Natural killer cell (primary cell): ENCODE results near the gene NAA35. TPM values are rescaled to one million over a fixed set of nuclear protein-coding genes. Genes with fewer than 3 reads are reported as not detected.
"Not testable (repeated sequence)": the region's sequence is repeated elsewhere in the genome, so short reads cannot be mapped to it uniquely, and the experiment has no call there.

Experiments used
- ATAC-seq, 3 donors: fragments of 150-1000 bp in 2 of 3; fragments of 200-7000 bp in 1 of 3; cut with Tn5 transposase; 1 replicate in 1 of 3; 2 replicates in 2 of 3; pipeline ENCODE4 v1.10.0; 2021; ENCODE audit warnings: mild to moderate bottlenecking in 2 of 3, moderate library complexity in 2 of 3
- DNase-seq, 2 donors: peaks; one replicate each; pipeline versions ENCODE4 v3.0.0 to v3.0.0-alpha.2; 2013 to 2021; ENCODE audit warnings: mixed read lengths in 1 of 2
- H3K27ac ChIP-seq: one replicate; pipeline ENCODE4 v1.5.1; 2013; ENCODE audit warnings: mild to moderate bottlenecking, low read length
- H3K27me3 ChIP-seq: one replicate; pipeline ENCODE4 v1.6.1; 2013; ENCODE audit warnings: low read length; ENCODE audit not compliant: control insufficient read depth, insufficient read depth
- H3K36me3 ChIP-seq: one replicate; pipeline ENCODE4 v1.6.1; 2013; ENCODE audit warnings: low read length; ENCODE audit not compliant: control insufficient read depth, insufficient read depth
- H3K4me1 ChIP-seq: one replicate; pipeline ENCODE4 v1.6.1; 2013; ENCODE audit warnings: low read length; ENCODE audit not compliant: control insufficient read depth, insufficient read depth
- H3K4me3 ChIP-seq: one replicate; pipeline ENCODE4 v1.5.1; 2013; ENCODE audit warnings: low read length
- H3K9me3 ChIP-seq: one replicate; pipeline ENCODE4 v1.6.1; 2013; ENCODE audit warnings: low read length; ENCODE audit not compliant: control insufficient read depth, insufficient read depth
- H3K27ac Mint-ChIP-seq, 2 donors: one replicate each; pipeline ENCODE4 v1.8.0; 2022; ENCODE audit warnings: mild to moderate bottlenecking in 2 of 2, mixed read lengths in 2 of 2, moderate library complexity in 1 of 2
- H3K27me3 Mint-ChIP-seq, 2 donors: one replicate each; pipeline ENCODE4 v1.8.0; 2022; ENCODE audit warnings: low read depth in 2 of 2, mixed read lengths in 2 of 2
- H3K36me3 Mint-ChIP-seq: one replicate; pipeline ENCODE4 v1.8.0; 2022; ENCODE audit warnings: mixed read lengths
- H3K4me1 Mint-ChIP-seq, 2 donors: one replicate each; pipeline ENCODE4 v1.8.0; 2022; ENCODE audit warnings: mixed read lengths in 2 of 2
- H3K4me3 Mint-ChIP-seq: one replicate; pipeline ENCODE4 v1.8.0; 2022; ENCODE audit warnings: mild to moderate bottlenecking, moderate library complexity, mixed read lengths
- H3K9me3 Mint-ChIP-seq, 2 donors: one replicate each; pipeline ENCODE4 v1.8.0; 2022; ENCODE audit warnings: mixed read lengths in 2 of 2
- CTCF ChIP-seq: fragments of 200-600 bp; IDR thresholded peaks from one replicate; pipeline ENCODE4 v1.8.0; 2022; ENCODE audit warnings: antibody characterized with exemption
- whole genome bisulfite sequencing: methylation state at CpG from one replicate; pipeline ENCODE4 v1.1.7; 2013; ENCODE audit warnings: missing lambda C conversion rate; ENCODE audit not compliant: insufficient coverage; 5-methylcytosine and 5-hydroxymethylcytosine counted together
- intact Hi-C: fragments of 100-400 bp; cut with micrococcal nuclease; formaldehyde crosslinking; loops from one replicate; pipeline ENCODE4 v1.14.2; 2022
- total RNA-seq, 4 donors: library from RNA; stranded (reverse); fragments of 120-200 nt in 1 of 4; gene quantifications; one replicate each; pipeline versions ENCODE4 v1.2.3 to v1.2.4, GENCODE V29; 2013 to 2022

NAA35 gene
- total RNA-seq, 3 donors from 2014 or later (not counting 1 experiment from before 2014, with no cell fraction given): 19.9 to 27.6 (median 21.0) TPM

- WGBS: 90% methylated on average over 5 of the region's 7 CpGs
- Histone ChIP-seq H3K4me3 (no peak overlapping the region), H3K4me1 (peaks cover 2% of the 10 kb centered on the region), H3K9me3 (no peaks in the 10 kb centered on the region), H3K27ac (no peak overlapping the region), H3K27me3 (no peaks in the 10 kb centered on the region), H3K36me3 (no peaks in the 10 kb centered on the region)
- H3K27ac Mint-ChIP-seq: no peak overlapping the region
- H3K4me3 Mint-ChIP-seq: no peak overlapping the region
- intact Hi-C loops: no loop called here
- H3K9me3 Mint-ChIP-seq: peaks cover 0 to 3% of the 10 kb centered on the region in 2 donors
- H3K4me1 Mint-ChIP-seq: peaks cover 13 to 14% of the 10 kb centered on the region in 2 donors
- no peak for ATAC-seq
- no peak for DNase-seq
- TF ChIP-seq CTCF: no peak
- H3K36me3 Mint-ChIP-seq: no peaks in the 10 kb centered on the region
- peaks cover 0 to 2% of the 10 kb centered on the region in 2 donors for H3K27me3 Mint-ChIP-seq
Observed at GRCh38 chr9:85917756-85918155, 23.2 kb upstream of the NAA35 start.

GRCh38 chr9:85925493-85925892 is 15.5 kb upstream of the NAA35 start:
- no peak for ATAC-seq
- WGBS: 100% methylated on average over 5 of the region's 5 CpGs
- no peak for DNase-seq
- Histone ChIP-seq H3K36me3 (no peaks in the 10 kb centered on the region), H3K27ac (no peak overlapping the region), H3K4me1 (no peaks in the 10 kb centered on the region), H3K9me3 (no peaks in the 10 kb centered on the region), H3K27me3 (peaks cover 4% of the 10 kb centered on the region), H3K4me3 (no peak overlapping the region)
- no peak for TF ChIP-seq CTCF
- no peaks in the 10 kb centered on the region for H3K36me3 Mint-ChIP-seq
- no peak overlapping the region for H3K27ac Mint-ChIP-seq
- H3K4me1 Mint-ChIP-seq: no peaks in the 10 kb centered on the region
- H3K27me3 Mint-ChIP-seq: peaks cover 16% of the 10 kb centered on the region in 2 donors
- intact Hi-C loops: no loop called here
- no peak overlapping the region for H3K4me3 Mint-ChIP-seq
- H3K9me3 Mint-ChIP-seq: no peaks in the 10 kb centered on the region

- Histone ChIP-seq H3K4me1 (no peaks in the 10 kb centered on the region), H3K27ac (no peak overlapping the region), H3K9me3 (no peaks in the 10 kb centered on the region), H3K27me3 (peaks cover 4% of the 10 kb centered on the region), H3K4me3 (no peak overlapping the region), H3K36me3 (no peaks in the 10 kb centered on the region)
- Mint-ChIP-seq H3K36me3 (no peaks in the 10 kb centered on the region), H3K9me3 (no peaks in the 10 kb centered on the region), H3K27me3 (peaks cover 16 to 18% of the 10 kb centered on the region in 2 donors), H3K27ac (no peak overlapping the region), H3K4me1 (no peaks in the 10 kb centered on the region), H3K4me3 (no peak overlapping the region)
- ATAC-seq: no peak
- no CpG with 5 or more reads among the region's 2 CpGs for whole genome bisulfite sequencing
- DNase-seq: no peak
- intact Hi-C loops: no loop called here
- TF ChIP-seq CTCF: no peak
Observed at GRCh38 chr9:85927076-85927475, 13.9 kb upstream of the NAA35 start.

GRCh38 chr9:85931495-85931894 is 9.5 kb upstream of the NAA35 start:
- TF ChIP-seq CTCF: no peak
- intact Hi-C loops: no loop called here

GRCh38 chr9:85935950-85936349 is 5.0 kb upstream of the NAA35 start:
- H3K36me3 Mint-ChIP-seq, H3K9me3 Mint-ChIP-seq, DNase-seq, H3K27ac ChIP-seq, H3K27me3 Mint-ChIP-seq, H3K27ac Mint-ChIP-seq, ATAC-seq, H3K4me3 ChIP-seq, intact Hi-C loops, H3K4me3 Mint-ChIP-seq, H3K27me3 ChIP-seq, H3K36me3 ChIP-seq, H3K4me1 ChIP-seq, H3K9me3 ChIP-seq: not testable (repeated sequence)
- H3K4me1 Mint-ChIP-seq: peaks cover 6 to 10% of the 10 kb centered on the region in 2 donors
- WGBS: 95% methylated on average over 14 of the region's 14 CpGs

More at GRCh38 chr9:85931495-85931894, 9.5 kb upstream of the NAA35 start:
- Histone ChIP-seq H3K9me3 (no peaks in the 10 kb centered on the region), H3K4me3 (no peak overlapping the region), H3K27me3 (peaks cover 4% of the 10 kb centered on the region), H3K4me1 (no peaks in the 10 kb centered on the region), H3K27ac (no peak overlapping the region), H3K36me3 (no peaks in the 10 kb centered on the region)
- Mint-ChIP-seq H3K36me3 (no peaks in the 10 kb centered on the region), H3K27ac (no peak overlapping the region), H3K4me1 (no peaks in the 10 kb centered on the region), H3K4me3 (no peak overlapping the region), H3K27me3 (peaks cover 16 to 17% of the 10 kb centered on the region in 2 donors), H3K9me3 (no peaks in the 10 kb centered on the region)
- ATAC-seq (no peak), DNase-seq (no peak)
- WGBS: 100% methylated on average over 1 of the region's 2 CpGs
